Nephron progenitor cell (in vitro differentiated cells): ENCODE results near the gene SAMSN1.
A peak's percentile ranks its signal among the peaks of the same experiment; 100 is the strongest.

Source experiments
- DNase-seq: peaks from one replicate; pipeline ENCODE4 v3.0.0; 2021
- H3K27ac Mint-ChIP-seq: 2 replicates; pipeline ENCODE4 v1.8.0; 2021; ENCODE audit warnings: mild to moderate bottlenecking, moderate library complexity, mixed read lengths
- H3K27me3 Mint-ChIP-seq: 2 replicates; pipeline ENCODE4 v1.8.0; 2021; ENCODE audit warnings: mild to moderate bottlenecking, low read depth, mixed read lengths; ENCODE audit not compliant: poor library complexity
- H3K36me3 Mint-ChIP-seq: 2 replicates; pipeline ENCODE4 v1.8.0; 2021; ENCODE audit warnings: low read depth, mixed read lengths
- H3K4me1 Mint-ChIP-seq: 2 replicates; pipeline ENCODE4 v1.8.0; 2021; ENCODE audit warnings: mixed read lengths
- H3K4me3 Mint-ChIP-seq: 2 replicates; pipeline ENCODE4 v1.8.0; 2021; ENCODE audit warnings: mild to moderate bottlenecking, moderate library complexity, mixed read lengths
- H3K9me3 Mint-ChIP-seq: 2 replicates; pipeline ENCODE4 v1.8.0; 2021; ENCODE audit warnings: mild to moderate bottlenecking, moderate library complexity, mixed read lengths
- CTCF ChIP-seq: fragments of 200-600 bp; sonication (generic); IDR thresholded peaks from 2 replicates; pipeline ENCODE4 v1.5.0; 2021; ENCODE audit warnings: antibody characterized with exemption

The SAMSN1 gene

GRCh38 chr21:14533499-14534428, 12.4 kb downstream of the SAMSN1 start:
- Mint-ChIP-seq H3K27ac (no peak overlapping the region), H3K27me3 (no peaks in the 10 kb centered on the region), H3K4me3 (no peak overlapping the region), H3K4me1 (peaks cover 24% of the 10 kb centered on the region), H3K9me3 (peaks cover 19% of the 10 kb centered on the region), H3K36me3 (peaks cover 10% of the 10 kb centered on the region)
- no peak for TF ChIP-seq CTCF
- DNase-seq, result no peak

GRCh38 chr21:14531757-14532316, 14.3 kb downstream of the SAMSN1 start:
- no peaks in the 10 kb centered on the region for H3K27me3 Mint-ChIP-seq
- H3K27ac Mint-ChIP-seq, result peak overlapping the region; percentile 17
- TF ChIP-seq CTCF, result no peak
- peaks cover 10% of the 10 kb centered on the region for H3K36me3 Mint-ChIP-seq
- peaks cover 14% of the 10 kb centered on the region for H3K9me3 Mint-ChIP-seq
- H3K4me1 Mint-ChIP-seq, result peaks cover 31% of the 10 kb centered on the region
- no peak overlapping the region for H3K4me3 Mint-ChIP-seq
- peak; percentile 41 for DNase-seq

DNA sequence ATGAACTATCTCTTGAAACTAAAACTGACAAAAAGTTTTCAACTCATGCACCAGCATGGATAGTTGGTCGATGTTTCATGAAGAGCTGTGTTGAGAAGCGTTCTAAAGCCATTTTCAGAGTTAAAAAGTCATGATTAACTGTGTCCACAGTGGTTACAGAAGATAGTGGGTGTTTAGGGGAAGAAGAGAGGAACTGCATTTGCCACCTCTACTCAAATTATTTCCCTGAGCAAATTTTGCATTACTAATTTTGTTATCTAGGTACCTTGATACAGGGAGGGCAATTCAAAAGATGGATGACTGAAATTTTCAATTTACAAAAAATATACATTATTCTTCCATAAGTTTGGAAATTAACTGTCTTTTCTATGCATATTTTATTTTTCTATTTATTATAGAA, 15.5 kb downstream of the SAMSN1 start:
- DNase-seq, result no peak
- Mint-ChIP-seq H3K36me3 (peaks cover 10% of the 10 kb centered on the region), H3K27me3 (no peaks in the 10 kb centered on the region), H3K4me1 (peaks cover 31% of the 10 kb centered on the region), H3K9me3 (peaks cover 14% of the 10 kb centered on the region), H3K4me3 (no peak overlapping the region), H3K27ac (no peak overlapping the region)
- no peak for TF ChIP-seq CTCF

- Mint-ChIP-seq H3K27ac (no peak overlapping the region), H3K27me3 (no peaks in the 10 kb centered on the region), H3K4me3 (no peak overlapping the region), H3K4me1 (peaks cover 31% of the 10 kb centered on the region), H3K9me3 (no peaks in the 10 kb centered on the region), H3K36me3 (no peaks in the 10 kb centered on the region)
- no peak for TF ChIP-seq CTCF
- DNase-seq, result no peak
These were observed 17.3 kb downstream of the SAMSN1 start for GRCh38 chr21:14528815-14529214.

- TF ChIP-seq CTCF, result no peak
- H3K27me3 Mint-ChIP-seq, result no peaks in the 10 kb centered on the region
- no peaks in the 10 kb centered on the region for H3K9me3 Mint-ChIP-seq
- H3K4me1 Mint-ChIP-seq, result peaks cover 35% of the 10 kb centered on the region
- no peaks in the 10 kb centered on the region for H3K36me3 Mint-ChIP-seq
- DNase-seq, result no peak
- H3K27ac Mint-ChIP-seq, result no peak overlapping the region
- no peak overlapping the region for H3K4me3 Mint-ChIP-seq
These were observed 18.1 kb downstream of the SAMSN1 start for GRCh38 chr21:14527696-14528652.
